ENCODE data around the gene AGAP1.
A peak's percentile ranks its signal among the peaks of the same experiment; 100 is the strongest.

Gene AGAP1

DNA sequence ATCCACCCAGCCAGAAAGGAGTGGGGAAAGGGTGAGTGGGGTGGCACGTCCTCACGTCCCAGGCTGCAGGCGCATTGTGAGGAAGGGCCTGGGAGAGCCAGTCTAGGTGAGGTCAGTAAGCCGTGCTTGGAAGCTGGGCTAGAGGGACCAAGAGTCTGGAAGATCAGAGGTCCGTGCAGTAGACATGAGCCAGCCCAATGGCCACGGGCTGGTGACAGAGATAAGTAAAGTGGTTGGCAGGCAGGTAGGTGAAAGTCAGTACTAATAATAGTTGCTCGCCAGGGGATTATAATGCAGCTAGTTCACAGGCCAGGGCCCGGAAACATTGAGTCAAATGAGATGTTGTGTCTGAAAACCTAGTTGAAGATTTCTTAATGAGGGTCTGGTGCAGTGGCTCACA, 541.1 kb downstream of the AGAP1 start:
- no peak for DNase-seq

DNA sequence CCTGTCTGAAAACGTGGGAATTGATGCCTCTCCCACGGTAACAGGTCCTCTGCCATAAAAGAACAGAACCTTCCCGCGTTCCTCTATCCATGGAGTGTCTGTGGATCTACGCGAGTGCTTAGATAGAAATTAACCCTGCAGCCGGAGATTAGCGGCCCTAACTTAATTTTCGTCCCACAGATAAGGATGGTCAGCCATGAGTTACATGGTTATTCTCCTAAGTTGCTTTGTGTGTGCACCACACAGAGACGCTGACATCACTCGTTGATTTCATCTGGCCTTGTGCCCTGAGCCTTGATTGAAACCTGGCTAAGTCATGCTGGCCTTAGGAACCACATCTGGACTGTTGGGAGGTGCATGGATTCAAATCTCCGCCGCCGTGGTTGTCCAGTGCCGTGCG, 542.2 kb downstream of the AGAP1 start:
- no peak for DNase-seq

GRCh38 chr2:236038096-236038495, 544.3 kb downstream of the AGAP1 start:
- no peak for DNase-seq

DNA sequence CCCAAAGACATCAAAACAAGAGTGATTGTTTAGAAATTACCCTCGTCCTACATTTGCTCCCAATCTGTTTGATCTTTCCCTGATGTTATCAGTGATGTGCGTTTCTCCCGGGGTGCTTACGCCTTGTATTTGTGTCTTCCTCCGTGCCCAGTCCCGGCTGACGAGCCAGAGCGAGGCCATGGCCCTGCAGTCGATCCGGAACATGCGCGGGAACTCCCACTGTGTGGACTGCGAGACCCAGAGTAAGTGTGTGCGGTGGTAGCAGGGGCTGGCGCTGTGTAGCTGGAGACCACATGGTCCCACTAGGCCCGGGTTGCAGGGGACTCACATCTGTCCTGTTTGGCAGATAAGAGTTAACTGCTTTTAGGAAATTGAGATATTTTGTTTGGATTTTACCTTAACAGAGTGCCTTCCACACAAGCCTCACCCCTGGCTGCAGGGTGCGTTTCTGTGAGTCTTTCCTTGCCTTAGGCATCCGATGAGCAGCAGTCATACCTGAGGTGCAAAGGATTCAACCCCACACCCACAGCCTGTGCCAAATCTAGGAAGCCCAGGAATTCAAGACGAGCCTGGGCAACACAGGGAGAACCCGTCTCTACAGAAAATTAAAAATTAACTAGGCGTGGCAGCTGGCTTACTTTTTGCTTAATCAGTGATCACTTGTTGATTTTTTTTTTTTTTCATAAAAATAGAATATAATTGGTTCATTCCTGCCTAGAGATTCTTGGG, 546.9 kb downstream of the AGAP1 start:
- no peak for DNase-seq

DNA sequence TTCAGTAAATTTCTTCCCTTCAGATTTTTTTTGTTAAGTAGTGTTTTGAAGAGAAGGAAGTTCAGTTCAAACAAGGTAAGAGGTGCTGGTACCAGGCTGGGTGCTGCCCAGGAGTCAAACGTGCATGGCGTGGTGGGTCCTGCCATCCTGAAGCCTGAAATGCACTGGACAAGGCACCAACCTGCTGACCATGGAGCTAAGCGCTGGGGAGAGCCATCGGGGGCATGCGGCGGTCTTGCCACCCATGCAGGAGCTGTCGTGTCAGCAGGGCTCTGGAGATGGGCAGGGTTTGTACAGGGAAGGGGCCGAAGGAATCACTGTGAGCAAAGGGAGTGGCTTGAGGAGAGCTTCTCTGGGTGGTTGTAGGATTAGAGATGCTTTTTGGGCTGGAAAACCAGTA, 547.8 kb downstream of the AGAP1 start:
- DNase-seq = no peak

DNA sequence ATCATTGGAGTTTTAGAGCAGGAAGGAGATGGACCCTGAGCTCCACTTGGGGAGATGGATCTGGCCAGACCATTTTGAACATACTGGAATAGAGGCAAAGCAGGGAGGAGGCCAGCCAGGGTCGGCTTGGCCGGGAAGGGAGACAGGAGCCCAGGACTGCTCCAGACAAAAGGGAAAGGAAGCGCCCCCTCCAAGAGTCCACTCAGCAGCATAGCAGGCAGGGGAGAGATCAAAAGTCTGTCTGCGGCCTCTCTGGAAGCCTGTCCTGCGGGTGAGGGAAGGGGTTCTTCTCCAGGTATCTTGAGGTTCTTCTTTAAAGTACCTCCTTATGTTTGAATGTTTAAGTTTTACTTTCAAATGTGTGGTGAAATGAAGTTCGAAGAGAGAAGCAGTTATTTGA, 548.2 kb downstream of the AGAP1 start:
- DNase-seq = no peak

DNA sequence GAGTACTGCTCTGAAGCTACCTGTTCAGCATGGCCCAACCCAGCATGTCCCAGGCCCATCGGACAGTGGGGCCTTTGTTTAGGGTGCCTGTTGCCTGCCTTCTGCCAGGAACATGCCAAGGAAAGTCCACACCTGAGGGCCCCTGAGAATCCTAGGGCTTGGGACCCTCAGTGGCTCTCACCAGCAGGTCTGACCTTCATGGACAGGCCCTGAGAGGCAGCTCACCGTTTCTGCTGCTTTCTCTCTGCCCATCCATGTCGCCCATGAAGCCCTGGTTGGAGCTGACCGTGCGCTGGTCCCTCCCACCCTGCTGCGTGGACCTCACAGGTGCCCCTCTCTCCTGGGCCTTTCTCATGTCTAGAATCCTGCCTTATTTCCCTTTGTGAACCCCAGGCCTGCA, 550.3 kb downstream of the AGAP1 start:
- DNase-seq = no peak

- DNase-seq = no peak
Observed at GRCh38 chr2:236045251-236046235, 551.7 kb downstream of the AGAP1 start.

- no peak for DNase-seq
Observed at GRCh38 chr2:236046715-236047114, 552.9 kb downstream of the AGAP1 start.

GRCh38 chr2:236047176-236047575, 553.3 kb downstream of the AGAP1 start:
- no peak for DNase-seq

DNA sequence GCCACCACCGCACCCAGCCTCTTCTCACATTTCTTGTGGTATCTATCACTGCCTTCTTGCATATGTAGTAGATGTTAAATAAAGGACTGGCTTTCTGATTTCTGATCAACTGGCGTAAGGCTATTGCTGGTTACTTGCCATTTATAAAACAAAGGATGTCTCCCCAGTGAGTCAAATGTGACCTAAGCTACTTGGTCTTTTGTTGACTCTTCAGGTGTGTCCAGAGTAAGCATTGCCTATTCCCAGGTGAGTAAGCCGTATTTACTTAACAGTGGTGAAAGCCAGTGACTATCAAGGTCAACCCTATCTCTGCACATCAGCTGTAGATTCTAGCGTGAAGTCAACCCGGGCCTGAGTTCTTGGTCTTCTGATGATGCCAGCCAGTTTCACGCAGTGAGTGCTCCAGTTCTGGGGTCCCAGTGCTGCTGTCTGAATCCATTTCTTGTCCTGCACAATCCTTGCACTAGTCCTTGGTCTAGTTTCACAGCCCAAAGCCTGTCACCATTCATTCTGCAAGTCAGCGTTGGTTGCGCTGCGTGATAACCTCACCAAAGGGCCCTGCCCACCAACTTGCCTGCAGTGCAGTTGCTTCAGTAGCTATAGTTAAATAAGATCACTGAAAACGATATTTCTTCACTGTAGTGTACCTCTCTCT, 554.2 kb downstream of the AGAP1 start:
- no peak for DNase-seq

- peak; percentile 71 for DNase-seq
Observed at GRCh38 chr2:236049981-236050380, 556.1 kb downstream of the AGAP1 start.

GRCh38 chr2:236051351-236051750, 557.5 kb downstream of the AGAP1 start:
- DNase-seq = no peak

- no peak for DNase-seq
Observed at GRCh38 chr2:236051806-236052205, 558.0 kb downstream of the AGAP1 start.

GRCh38 chr2:236052206-236052605, 558.4 kb downstream of the AGAP1 start:
- DNase-seq = no peak

DNA sequence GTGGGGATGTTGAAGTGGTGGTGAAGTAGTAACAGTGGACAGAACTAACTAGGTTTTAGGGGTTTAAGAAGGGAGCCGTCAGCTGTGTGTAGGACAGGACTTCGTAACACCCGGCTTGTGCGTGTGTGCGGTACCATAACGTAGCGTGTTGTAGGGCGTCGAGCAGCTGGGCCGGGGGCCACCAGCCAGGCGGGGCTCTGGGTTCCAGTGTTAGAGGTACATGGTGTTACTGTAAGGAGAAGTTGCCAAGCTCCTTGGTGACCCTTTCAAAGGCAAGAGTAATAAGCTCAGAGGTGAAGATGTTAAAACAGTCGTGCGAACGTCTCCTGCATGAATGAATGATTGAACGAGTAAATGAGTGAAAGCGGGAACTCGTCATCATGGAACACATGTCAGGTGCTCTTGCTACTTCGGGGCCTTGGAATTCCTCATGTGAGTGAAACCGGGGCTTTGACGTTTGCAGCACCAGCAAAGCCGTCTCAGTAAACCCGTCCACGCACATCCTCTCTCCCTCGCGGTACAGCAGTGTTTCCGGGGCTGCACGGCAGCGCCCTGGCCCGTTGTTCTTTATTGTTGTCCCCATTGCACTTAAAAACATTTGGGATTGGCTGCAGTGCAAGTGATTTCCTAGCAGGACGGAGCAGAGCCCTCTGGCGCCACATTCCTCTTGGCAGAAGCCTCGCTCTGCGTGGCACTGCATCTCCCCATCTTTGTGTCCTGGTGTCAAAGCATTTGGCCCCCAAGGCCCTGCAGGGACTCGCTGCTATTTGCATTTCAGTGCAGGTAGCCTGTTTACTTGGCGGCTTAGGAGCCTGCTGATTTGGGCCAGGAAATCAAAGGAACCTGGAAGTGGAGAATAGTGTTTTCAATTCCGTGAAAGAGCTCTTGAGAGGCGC, 559.3 kb downstream of the AGAP1 start:
- no peak for DNase-seq

GRCh38 chr2:236054125-236054524, 560.3 kb downstream of the AGAP1 start:
- no peak for DNase-seq

DNA sequence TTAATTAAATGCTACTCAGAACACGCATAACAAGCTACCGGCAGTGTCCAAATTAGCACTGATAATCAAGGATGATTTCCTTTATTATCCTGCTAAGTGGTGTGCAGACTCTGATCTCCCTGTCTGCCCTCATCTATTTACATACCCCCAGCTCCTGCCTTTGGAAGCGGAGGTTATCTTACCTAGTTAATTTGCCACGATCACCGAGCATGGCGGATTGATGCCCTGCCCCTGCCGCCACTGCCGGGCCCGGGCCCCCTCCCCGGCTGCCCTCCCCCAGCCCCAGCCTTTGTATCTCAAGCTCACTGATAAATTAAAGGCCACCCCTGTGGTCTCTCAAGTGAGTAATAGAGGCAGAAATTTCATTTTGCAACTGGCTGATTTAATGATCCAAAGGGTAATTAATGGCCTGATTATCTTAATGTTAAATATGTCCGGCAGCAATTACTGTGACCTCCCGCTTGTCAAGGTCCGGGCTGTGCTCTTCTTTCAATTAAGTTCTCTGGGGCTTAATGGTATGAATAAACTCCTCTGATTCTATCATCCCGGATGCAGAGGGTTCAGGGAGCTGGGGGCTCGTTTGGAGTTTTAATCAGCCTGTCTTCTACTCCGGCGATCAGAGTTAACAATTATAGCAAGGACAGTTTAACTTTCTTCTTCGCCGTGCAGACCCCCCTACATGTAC, 560.9 kb downstream of the AGAP1 start:
- DNase-seq = no peak

DNA sequence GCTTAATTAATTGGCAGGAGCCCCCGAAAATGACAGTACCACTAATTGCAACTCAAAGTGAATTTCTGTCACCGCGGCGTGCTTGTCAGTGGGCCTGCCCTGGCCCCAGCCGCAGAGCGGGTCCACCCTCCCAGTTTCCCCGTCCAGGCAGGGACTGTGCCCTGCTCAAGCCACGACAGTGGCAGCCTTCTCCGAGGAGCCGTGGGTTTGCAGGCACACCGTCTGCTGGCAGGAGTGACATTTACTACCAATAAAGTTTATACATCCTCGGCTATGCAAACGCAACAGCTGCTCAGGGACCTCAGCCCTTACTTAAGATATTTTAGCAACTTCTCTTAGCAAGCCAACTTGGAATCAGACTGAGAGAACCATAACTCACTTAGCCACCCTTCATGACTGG, 561.6 kb downstream of the AGAP1 start:
- DNase-seq = no peak

GRCh38 chr2:236056141-236056540, 562.3 kb downstream of the AGAP1 start:
- DNase-seq = no peak

DNA sequence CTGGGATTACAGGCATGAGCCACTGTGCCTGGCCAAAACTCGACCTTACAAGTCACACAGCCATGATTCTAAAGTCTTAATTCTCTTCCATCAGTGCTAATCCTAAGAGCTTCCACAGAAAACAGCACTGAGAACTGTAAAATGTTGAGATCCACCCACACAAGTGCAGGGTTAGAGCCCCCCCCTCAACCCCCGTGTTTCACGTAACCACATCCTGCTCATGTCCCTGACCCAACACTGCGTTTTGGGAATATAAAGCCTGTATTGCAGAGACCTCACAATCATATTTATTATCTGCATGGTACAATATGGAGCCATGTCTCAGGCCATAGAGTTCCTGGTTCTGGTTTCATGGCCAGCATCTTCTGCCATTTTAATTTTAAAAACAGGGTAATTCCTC, 563.5 kb downstream of the AGAP1 start:
- no peak for DNase-seq

DNA sequence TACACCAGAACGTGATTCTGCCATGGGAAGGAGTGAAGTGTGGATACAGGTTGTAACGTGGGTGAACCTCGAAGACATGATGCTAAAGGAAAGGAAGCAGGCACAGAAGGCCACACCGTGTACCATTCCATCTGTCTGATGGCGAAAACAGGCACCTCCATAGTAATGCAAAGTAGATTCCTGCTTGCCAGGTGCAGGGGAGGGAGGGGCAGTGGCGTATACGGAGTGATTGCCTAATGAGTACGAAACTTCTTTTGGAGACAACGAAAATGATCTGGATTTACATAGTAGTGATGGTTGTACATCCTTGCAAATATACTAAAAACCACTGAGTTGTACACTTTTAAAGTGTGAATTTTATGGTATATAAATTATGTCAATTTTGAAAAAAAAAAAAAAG, 567.7 kb downstream of the AGAP1 start:
- no peak for DNase-seq

Measured in activated CD4-positive, alpha-beta T cell treated with anti-CD3 and anti-CD28 coated beads, Interleukin-10, Interleukin-2, amounts not matched to agents 100 ng/mL and 50 ng/mL, durations not matched to agents 16 hours and 8 hours (primary cell).